Posterior vena cava (tissue), 2 donors: ENCODE results near the gene LRRIQ4. TPM values are rescaled to one million over a fixed set of nuclear protein-coding genes. Genes with fewer than 3 reads are reported as not detected.

Experiments
- DNase-seq: peaks from one replicate; pipeline ENCODE4 v3.0.0-alpha.2; 2020; ENCODE audit warnings: low spot score
- intact Hi-C, 2 donors: fragments of 100-400 bp; cut with DNase I; formaldehyde crosslinking; loops; one replicate each; pipeline versions ENCODE4 v1.14.1 to v1.14.2; 2022 to 2023
- total RNA-seq, 2 donors: library from RNA; stranded (reverse); fragmentation: NEBNext Ultra II Directional; extraction: Animal tissue kit (Norgen Biotek cat#: 25700); gene quantifications; one replicate each; pipeline ENCODE4 v1.2.1, GENCODE V29; 2021
- donor health status: DM: yes; HTN: yes; CAD: no.
- donor health status: DM: yes; HTN: yes; CAD: no.

Gene LRRIQ4
- total RNA-seq, 2 donors from 2014 or later, result not detected

- intact Hi-C loops, result no loop called here
Measured at GRCh38 chr3:169792359-169792758, 20.3 kb upstream of the LRRIQ4 start.

GRCh38 chr3:169804681-169805080 is 8.0 kb upstream of the LRRIQ4 start:
- no peak for DNase-seq
- intact Hi-C loops, result no loop called here

More at GRCh38 chr3:169792359-169792758, 20.3 kb upstream of the LRRIQ4 start:
- no peak for DNase-seq

- intact Hi-C loops, result no loop called here
- DNase-seq, result no peak
Measured at GRCh38 chr3:169809230-169809795, 3.4 kb upstream of the LRRIQ4 start.

GRCh38 chr3:169811631-169812331 is 889 bp upstream of the LRRIQ4 start:
- intact Hi-C loops, result no loop called here
- no peak for DNase-seq

- intact Hi-C loops, result no loop called here
- no peak for DNase-seq
Measured at GRCh38 chr3:169813278-169813677, 608 bp downstream of the LRRIQ4 start.

- DNase-seq, result no peak
Measured at GRCh38 chr3:169813757-169814517, 1.3 kb downstream of the LRRIQ4 start.

GRCh38 chr3:169815590-169816150 is 3.0 kb downstream of the LRRIQ4 start:
- no peak for DNase-seq
- intact Hi-C loops, result no loop called here

More at GRCh38 chr3:169813757-169814517, 1.3 kb downstream of the LRRIQ4 start:
- intact Hi-C loops, result no loop called here

GRCh38 chr3:169818316-169818715 is 5.6 kb downstream of the LRRIQ4 start:
- intact Hi-C loops, result no loop called here
- DNase-seq, result no peak

GRCh38 chr3:169822091-169822490 is 9.4 kb downstream of the LRRIQ4 start:
- intact Hi-C loops, result no loop called here

GRCh38 chr3:169822540-169822939 is 9.9 kb downstream of the LRRIQ4 start:
- no peak for DNase-seq
- intact Hi-C loops, result no loop called here

More at GRCh38 chr3:169822091-169822490, 9.4 kb downstream of the LRRIQ4 start:
- DNase-seq, result no peak

- DNase-seq, result no peak
- intact Hi-C loops, result no loop called here
Measured at GRCh38 chr3:169822983-169823382, 10.3 kb downstream of the LRRIQ4 start.

GRCh38 chr3:169825316-169825715 is 12.6 kb downstream of the LRRIQ4 start:
- no peak for DNase-seq
- intact Hi-C loops, result no loop called here

GRCh38 chr3:169827712-169828111 is 15.0 kb downstream of the LRRIQ4 start:
- intact Hi-C loops, result no loop called here
- no peak for DNase-seq

- DNase-seq, result no peak
- intact Hi-C loops, result no loop called here
Measured at GRCh38 chr3:169835533-169835932, 22.9 kb downstream of the LRRIQ4 start.

GRCh38 chr3:169836078-169836941 is 23.6 kb downstream of the LRRIQ4 start:
- no peak for DNase-seq
- intact Hi-C loops, result no loop called here

GRCh38 chr3:169836942-169837275 is 24.2 kb downstream of the LRRIQ4 start:
- no peak for DNase-seq
- intact Hi-C loops, result no loop called here

GRCh38 chr3:169838511-169839030 is 25.9 kb downstream of the LRRIQ4 start:
- intact Hi-C loops, result no loop called here
- DNase-seq, result no peak

- DNase-seq, result no peak
- intact Hi-C loops, result no loop called here
Measured at GRCh38 chr3:169841171-169841570, 28.5 kb downstream of the LRRIQ4 start.

GRCh38 chr3:169842960-169843359 is 30.3 kb downstream of the LRRIQ4 start:
- DNase-seq, result no peak
- intact Hi-C loops, result no loop called here
